ENCODE results near the gene EFNA5.

Gene EFNA5

DNA sequence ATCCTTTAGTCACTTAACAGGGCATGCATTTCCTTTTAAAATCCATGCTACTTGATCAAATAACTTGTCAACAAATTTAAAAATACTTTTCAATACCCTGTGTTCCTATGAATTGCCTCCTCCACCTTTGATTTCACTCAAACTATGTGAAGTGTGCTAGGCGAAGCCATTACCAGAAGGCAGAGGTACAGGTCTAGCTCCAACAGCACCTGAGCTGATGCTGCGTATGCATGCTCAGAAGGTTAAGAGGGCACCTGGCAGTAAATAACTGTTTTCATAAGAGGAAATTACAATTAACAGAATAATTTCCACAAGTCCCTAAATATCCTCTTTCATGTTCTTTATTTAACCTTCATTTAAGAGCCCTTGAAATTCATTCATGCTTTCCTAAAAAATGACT, 251.8 kb downstream of the EFNA5 start:
- TF ChIP-seq EZH2 (IDR thresholded peaks at IDR 0.05; ENCODE audit: borderline replicate concordance, low read length), result no peak
- TF ChIP-seq, protein P1, sequence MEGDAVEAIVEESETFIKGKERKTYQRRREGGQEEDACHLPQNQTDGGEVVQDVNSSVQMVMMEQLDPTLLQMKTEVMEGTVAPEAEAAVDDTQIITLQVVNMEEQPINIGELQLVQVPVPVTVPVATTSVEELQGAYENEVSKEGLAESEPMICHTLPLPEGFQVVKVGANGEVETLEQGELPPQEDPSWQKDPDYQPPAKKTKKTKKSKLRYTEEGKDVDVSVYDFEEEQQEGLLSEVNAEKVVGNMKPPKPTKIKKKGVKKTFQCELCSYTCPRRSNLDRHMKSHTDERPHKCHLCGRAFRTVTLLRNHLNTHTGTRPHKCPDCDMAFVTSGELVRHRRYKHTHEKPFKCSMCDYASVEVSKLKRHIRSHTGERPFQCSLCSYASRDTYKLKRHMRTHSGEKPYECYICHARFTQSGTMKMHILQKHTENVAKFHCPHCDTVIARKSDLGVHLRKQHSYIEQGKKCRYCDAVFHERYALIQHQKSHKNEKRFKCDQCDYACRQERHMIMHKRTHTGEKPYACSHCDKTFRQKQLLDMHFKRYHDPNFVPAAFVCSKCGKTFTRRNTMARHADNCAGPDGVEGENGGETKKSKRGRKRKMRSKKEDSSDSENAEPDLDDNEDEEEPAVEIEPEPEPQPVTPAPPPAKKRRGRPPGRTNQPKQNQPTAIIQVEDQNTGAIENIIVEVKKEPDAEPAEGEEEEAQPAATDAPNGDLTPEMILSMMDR (IDR thresholded peaks at IDR 0.05; ENCODE audit: low read length), result no peak

DNA sequence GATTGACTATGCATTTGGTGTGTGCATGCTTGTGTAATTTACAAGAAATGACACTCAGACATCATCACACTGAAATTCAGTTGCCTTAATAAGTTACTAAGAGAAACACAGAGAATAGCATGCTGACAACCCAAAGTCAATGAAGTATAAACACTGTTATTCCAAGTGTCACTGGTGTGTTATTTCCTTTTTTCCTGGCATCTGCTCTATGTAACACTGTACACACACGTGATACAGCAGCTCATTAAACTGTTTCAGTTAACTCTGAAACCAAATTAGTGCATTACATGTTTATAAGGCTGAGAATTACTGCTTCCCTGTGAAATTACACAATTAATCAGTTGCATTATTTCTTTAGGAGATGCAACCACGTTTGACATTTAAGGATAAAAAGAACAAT, 252.7 kb downstream of the EFNA5 start:
- no peaks in the 10 kb centered on the region for H4K20me1 ChIP-seq (ENCODE audit: insufficient read depth, low read length)
- peaks cover 77% of the 10 kb centered on the region for H3K4me1 ChIP-seq (ENCODE audit: insufficient read depth, low read length, severe bottlenecking)
- H3K9me2 ChIP-seq (ENCODE audit: low read depth, low read length), result no peaks in the 10 kb centered on the region
- H3F3A ChIP-seq (ENCODE audit: insufficient read depth, low read length), result no peaks in the 10 kb centered on the region
- H2AFZ ChIP-seq (ENCODE audit: low read length), result no peak overlapping the region
- no peaks in the 10 kb centered on the region for H3K36me3 ChIP-seq (ENCODE audit: insufficient read depth, low read length)
- no peaks in the 10 kb centered on the region for H3K9me3 ChIP-seq (ENCODE audit: low read length)
- no peak for TF ChIP-seq EZH2 (IDR thresholded peaks at IDR 0.05; ENCODE audit: borderline replicate concordance, low read length)
- TF ChIP-seq, protein P1 (IDR thresholded peaks at IDR 0.05; ENCODE audit: low read length), result no peak
- H3K27me3 ChIP-seq (ENCODE audit: insufficient read depth, low read length), result no peaks in the 10 kb centered on the region
- H3K4me3 ChIP-seq (ENCODE audit: low read depth, low read length, poor library complexity, severe bottlenecking), result no peak overlapping the region
- H3K79me2 ChIP-seq (ENCODE audit: insufficient read depth, low read length), result no peaks in the 10 kb centered on the region
- no peak overlapping the region for H3K4me2 ChIP-seq (ENCODE audit: low read length)
- peak overlapping the region; percentile 8 for H3K27ac ChIP-seq (ENCODE audit: low read depth, low read length, poor library complexity, severe bottlenecking)
- no peak overlapping the region for H3K9ac ChIP-seq (ENCODE audit: low read length)

More for the DNA sequence above, 251.8 kb downstream of the EFNA5 start:
- Histone ChIP-seq H3K79me2 (ENCODE audit: insufficient read depth, low read length) (no peaks in the 10 kb centered on the region), H2AFZ (ENCODE audit: low read length) (no peak overlapping the region), H3K27ac (ENCODE audit: low read depth, low read length, poor library complexity, severe bottlenecking) (peak overlapping the region; percentile 8), H3K9me3 (ENCODE audit: low read length) (no peaks in the 10 kb centered on the region), H3K4me1 (ENCODE audit: insufficient read depth, low read length, severe bottlenecking) (peaks cover 77% of the 10 kb centered on the region), H3K4me2 (ENCODE audit: low read length) (no peak overlapping the region), H3K4me3 (ENCODE audit: low read depth, low read length, poor library complexity, severe bottlenecking) (no peak overlapping the region), H3F3A (ENCODE audit: insufficient read depth, low read length) (no peaks in the 10 kb centered on the region), H3K36me3 (ENCODE audit: insufficient read depth, low read length) (no peaks in the 10 kb centered on the region), H3K27me3 (ENCODE audit: insufficient read depth, low read length) (no peaks in the 10 kb centered on the region), H3K9me2 (ENCODE audit: low read depth, low read length) (no peaks in the 10 kb centered on the region), H4K20me1 (ENCODE audit: insufficient read depth, low read length) (no peaks in the 10 kb centered on the region), H3K9ac (ENCODE audit: low read length) (no peak overlapping the region)

DNA sequence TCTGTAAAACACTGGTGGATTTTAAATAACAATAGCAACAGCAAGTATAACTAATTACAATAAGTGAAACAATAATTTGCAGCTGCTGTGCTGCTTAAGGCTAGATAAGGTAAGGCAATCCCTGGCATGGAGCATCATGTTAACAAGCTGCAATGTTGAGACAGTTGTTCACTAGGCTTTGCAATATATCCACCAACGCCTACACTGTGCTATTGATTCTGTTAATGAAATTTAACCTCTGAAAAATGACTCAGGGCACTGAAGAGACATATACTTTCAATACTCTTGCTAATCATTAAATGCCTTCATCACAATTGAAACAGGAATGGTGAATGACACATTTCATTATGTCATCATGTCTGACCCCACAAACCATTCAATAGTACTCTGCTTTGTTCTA, 255.0 kb downstream of the EFNA5 start:
- no peaks in the 10 kb centered on the region for H3K9me2 ChIP-seq (ENCODE audit: low read depth, low read length)
- TF ChIP-seq EZH2 (IDR thresholded peaks at IDR 0.05; ENCODE audit: borderline replicate concordance, low read length), result no peak
- TF ChIP-seq, protein P1 (IDR thresholded peaks at IDR 0.05; ENCODE audit: low read length), result no peak
- H3K4me2 ChIP-seq (ENCODE audit: low read length), result no peak overlapping the region
- H2AFZ ChIP-seq (ENCODE audit: low read length), result no peak overlapping the region
- no peaks in the 10 kb centered on the region for H4K20me1 ChIP-seq (ENCODE audit: insufficient read depth, low read length)
- H3K9me3 ChIP-seq (ENCODE audit: low read length), result no peaks in the 10 kb centered on the region
- H3K4me3 ChIP-seq (ENCODE audit: low read depth, low read length, poor library complexity, severe bottlenecking), result no peak overlapping the region
- no peaks in the 10 kb centered on the region for H3K36me3 ChIP-seq (ENCODE audit: insufficient read depth, low read length)
- no peaks in the 10 kb centered on the region for H3K27me3 ChIP-seq (ENCODE audit: insufficient read depth, low read length)
- H3K27ac ChIP-seq (ENCODE audit: low read depth, low read length, poor library complexity, severe bottlenecking), result no peak overlapping the region
- no peaks in the 10 kb centered on the region for H3F3A ChIP-seq (ENCODE audit: insufficient read depth, low read length)
- H3K4me1 ChIP-seq (ENCODE audit: insufficient read depth, low read length, severe bottlenecking), result peaks cover 55% of the 10 kb centered on the region
- H3K79me2 ChIP-seq (ENCODE audit: insufficient read depth, low read length), result no peaks in the 10 kb centered on the region
- H3K9ac ChIP-seq (ENCODE audit: low read length), result no peak overlapping the region

Data from OCI-LY1 (cell line).